Mucosa of rectum (tissue), 2 donors: ENCODE data around the gene ST3GAL3.

ENCODE experiments used
- H3K27ac ChIP-seq, 2 donors: one replicate each; pipeline ENCODE4 v1.7.0; 2013; ENCODE audit warnings: inconsistent platforms in 2 of 2, low read depth in 2 of 2, low read length in 2 of 2
- H3K27me3 ChIP-seq, 2 donors: one replicate each; pipeline ENCODE4 v1.7.0; 2013; ENCODE audit warnings: low read length in 2 of 2; ENCODE audit not compliant: control insufficient read depth in 2 of 2, insufficient read depth in 2 of 2
- H3K36me3 ChIP-seq, 2 donors: one replicate each; pipeline ENCODE4 v1.7.0; 2013; ENCODE audit warnings: low read length in 2 of 2; ENCODE audit not compliant: control insufficient read depth in 2 of 2, insufficient read depth in 2 of 2
- H3K4me1 ChIP-seq, 2 donors: one replicate each; pipeline ENCODE4 v1.7.0; 2013; ENCODE audit warnings: low read length in 2 of 2, mild to moderate bottlenecking in 1 of 2; ENCODE audit not compliant: control insufficient read depth in 2 of 2, insufficient read depth in 2 of 2
- H3K4me3 ChIP-seq, 2 donors: one replicate each; pipeline ENCODE4 v1.7.0; 2013; ENCODE audit warnings: low read length in 2 of 2
- H3K9ac ChIP-seq, 2 donors: one replicate each; pipeline ENCODE4 v1.7.0; 2013; ENCODE audit warnings: low read length in 2 of 2, low read depth in 1 of 2, mild to moderate bottlenecking in 1 of 2
- H3K9me3 ChIP-seq, 2 donors: one replicate each; pipeline ENCODE4 v1.7.0; 2013; ENCODE audit warnings: low read length in 2 of 2; ENCODE audit not compliant: control insufficient read depth in 2 of 2
- donor health status: healthy.
- donor health status: Normal muscosa, but diverticular disease.

Gene ST3GAL3

DNA sequence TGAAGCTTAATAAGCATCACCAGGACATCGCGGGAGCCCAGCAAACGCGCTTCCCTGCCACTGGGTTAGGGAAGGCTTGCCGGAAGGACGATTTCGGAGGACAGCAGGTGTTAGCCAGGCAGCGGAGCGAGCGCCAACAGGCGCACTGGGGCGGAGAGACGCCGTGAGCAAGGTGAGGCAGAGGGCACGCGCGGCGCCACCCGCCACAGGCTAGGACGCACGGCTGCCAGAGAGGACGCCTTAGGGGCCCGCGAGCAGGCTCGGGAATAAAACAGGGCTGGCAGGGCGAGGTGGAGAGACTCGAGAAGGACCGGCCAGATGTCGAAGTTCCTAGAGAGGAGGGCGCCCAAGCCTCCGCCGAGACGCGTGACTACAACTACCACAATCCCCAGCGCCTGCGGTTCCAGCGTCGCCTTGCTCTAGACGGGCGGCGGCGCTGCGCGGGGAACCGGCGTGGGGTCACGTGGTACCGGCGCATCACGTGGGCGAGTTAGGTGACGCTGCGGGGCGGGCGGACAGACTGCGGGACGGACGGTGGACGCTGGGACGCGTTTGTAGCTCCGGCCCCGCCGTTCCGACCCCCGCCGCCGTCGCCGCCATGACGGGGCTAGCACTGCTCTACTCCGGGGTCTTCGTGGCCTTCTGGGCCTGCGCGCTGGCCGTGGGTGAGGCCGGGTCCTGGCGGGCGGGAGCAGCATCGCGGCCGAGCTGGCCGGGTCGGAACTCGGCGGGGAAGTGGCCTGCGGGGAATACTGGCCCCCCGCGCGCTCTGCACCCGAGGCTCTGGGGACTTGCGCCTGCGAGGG is 267.3 kb downstream of the ST3GAL3 start, which contains the start of gene ATP6V0B:
ATP6V0B (plus strand) TSS at position 518 of the 806 bp plus-strand sequence; CDS start at position 599, 81 bp downstream.
- H3K4me1 ChIP-seq = peaks cover 46 to 54% of the 10 kb centered on the region in 2 donors
- H3K36me3 ChIP-seq = peaks cover 24 to 28% of the 10 kb centered on the region in 2 donors
- peak within 1 kb of the TSS; percentile 89 to 92 for H3K4me3 ChIP-seq
- no peaks in the 10 kb centered on the region for H3K9me3 ChIP-seq
- H3K27ac ChIP-seq = peak within 1 kb of the TSS; percentile 96 to 97
- H3K27me3 ChIP-seq = no peaks in the 10 kb centered on the region
- H3K9ac ChIP-seq = peak within 1 kb of the TSS; percentile 87 to 98

DNA sequence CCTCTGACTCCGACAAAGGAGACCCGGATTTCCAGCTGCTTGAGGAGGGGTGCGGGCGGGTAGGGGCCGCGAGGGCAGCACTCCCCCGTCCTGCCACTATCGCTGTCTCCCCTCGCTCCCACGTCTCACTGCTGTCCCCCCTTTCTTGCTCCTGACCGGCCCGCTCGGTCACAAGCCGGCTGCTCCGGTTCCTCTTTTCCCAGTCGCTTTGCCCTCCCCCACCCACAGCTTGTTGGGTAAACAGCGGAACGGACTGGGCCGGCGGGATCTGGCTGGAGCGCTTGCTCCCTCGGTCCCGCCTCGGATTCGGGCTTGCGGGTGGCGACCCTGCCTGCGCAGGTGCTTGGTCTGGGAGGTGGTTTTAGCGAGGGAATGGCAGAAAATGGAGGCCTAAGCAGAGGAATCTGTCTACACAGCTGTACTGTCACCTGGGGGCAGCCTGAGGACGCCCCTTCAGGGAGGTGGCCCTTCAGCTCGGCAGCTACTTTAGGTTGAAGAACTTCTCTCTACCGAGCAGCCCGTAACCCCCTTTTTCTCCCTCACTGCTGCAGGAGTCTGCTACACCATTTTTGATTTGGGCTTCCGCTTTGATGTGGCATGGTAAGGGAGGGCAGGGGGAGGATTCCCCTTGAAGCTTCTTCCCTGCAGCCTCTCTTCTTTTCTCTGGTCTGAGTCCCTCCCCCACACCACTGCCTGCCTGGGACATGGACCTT is 268.1 kb downstream of the ST3GAL3 start:
- H3K9me3 ChIP-seq = no peaks in the 10 kb centered on the region
- no peaks in the 10 kb centered on the region for H3K27me3 ChIP-seq
- peak overlapping the region; percentile 89 to 92 for H3K4me3 ChIP-seq
- H3K9ac ChIP-seq = peak overlapping the region; percentile 87 to 98
- H3K4me1 ChIP-seq = peaks cover 50 to 58% of the 10 kb centered on the region in 2 donors
- peaks cover 24 to 28% of the 10 kb centered on the region in 2 donors for H3K36me3 ChIP-seq
- H3K27ac ChIP-seq = peak overlapping the region; percentile 96 to 97

DNA sequence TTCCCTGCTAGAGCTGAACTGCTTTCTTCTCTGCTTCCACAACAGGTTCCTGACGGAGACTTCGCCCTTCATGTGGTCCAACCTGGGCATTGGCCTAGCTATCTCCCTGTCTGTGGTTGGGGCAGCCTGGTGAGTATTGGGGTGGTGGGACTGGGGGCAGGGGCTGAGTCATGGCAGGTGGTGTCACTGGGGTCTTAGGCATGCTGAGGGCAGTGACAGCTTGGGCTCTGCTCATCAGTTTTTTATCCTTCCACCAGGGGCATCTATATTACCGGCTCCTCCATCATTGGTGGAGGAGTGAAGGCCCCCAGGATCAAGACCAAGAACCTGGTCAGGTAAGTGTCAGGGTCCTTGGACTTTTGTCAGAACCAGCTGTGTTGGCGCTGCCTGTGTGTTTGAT is 268.7 kb downstream of the ST3GAL3 start:
- Histone ChIP-seq H3K36me3 (peaks cover 24 to 28% of the 10 kb centered on the region in 2 donors), H3K27ac (peak overlapping the region in 1 of 2 donors; percentile 97), H3K9me3 (no peaks in the 10 kb centered on the region), H3K4me3 (peak overlapping the region; percentile 89 to 92), H3K9ac (peak overlapping the region; percentile 87 to 98), H3K4me1 (peaks cover 51 to 58% of the 10 kb centered on the region in 2 donors), H3K27me3 (no peaks in the 10 kb centered on the region)

DNA sequence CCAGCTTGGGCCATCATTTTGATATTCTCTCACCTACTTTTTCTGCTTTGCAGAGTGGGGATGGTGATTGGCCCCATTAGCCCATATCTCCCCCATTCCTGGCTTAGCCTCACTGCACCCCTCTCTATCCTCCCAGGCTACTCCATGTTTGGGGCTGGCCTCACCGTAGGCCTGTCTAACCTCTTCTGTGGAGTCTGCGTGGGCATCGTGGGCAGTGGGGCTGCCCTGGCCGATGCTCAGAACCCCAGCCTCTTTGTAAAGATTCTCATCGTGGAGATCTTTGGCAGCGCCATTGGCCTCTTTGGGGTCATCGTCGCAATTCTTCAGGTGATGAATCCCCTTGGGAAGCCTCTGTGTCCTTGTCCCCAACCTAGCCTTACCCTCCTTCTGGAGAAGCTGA is 269.6 kb downstream of the ST3GAL3 start:
- Histone ChIP-seq H3K27ac (no peak overlapping the region), H3K4me1 (peaks cover 56 to 60% of the 10 kb centered on the region in 2 donors), H3K4me3 (no peak overlapping the region), H3K36me3 (peaks cover 25 to 28% of the 10 kb centered on the region in 2 donors), H3K27me3 (no peaks in the 10 kb centered on the region), H3K9me3 (no peaks in the 10 kb centered on the region), H3K9ac (no peak overlapping the region)

DNA sequence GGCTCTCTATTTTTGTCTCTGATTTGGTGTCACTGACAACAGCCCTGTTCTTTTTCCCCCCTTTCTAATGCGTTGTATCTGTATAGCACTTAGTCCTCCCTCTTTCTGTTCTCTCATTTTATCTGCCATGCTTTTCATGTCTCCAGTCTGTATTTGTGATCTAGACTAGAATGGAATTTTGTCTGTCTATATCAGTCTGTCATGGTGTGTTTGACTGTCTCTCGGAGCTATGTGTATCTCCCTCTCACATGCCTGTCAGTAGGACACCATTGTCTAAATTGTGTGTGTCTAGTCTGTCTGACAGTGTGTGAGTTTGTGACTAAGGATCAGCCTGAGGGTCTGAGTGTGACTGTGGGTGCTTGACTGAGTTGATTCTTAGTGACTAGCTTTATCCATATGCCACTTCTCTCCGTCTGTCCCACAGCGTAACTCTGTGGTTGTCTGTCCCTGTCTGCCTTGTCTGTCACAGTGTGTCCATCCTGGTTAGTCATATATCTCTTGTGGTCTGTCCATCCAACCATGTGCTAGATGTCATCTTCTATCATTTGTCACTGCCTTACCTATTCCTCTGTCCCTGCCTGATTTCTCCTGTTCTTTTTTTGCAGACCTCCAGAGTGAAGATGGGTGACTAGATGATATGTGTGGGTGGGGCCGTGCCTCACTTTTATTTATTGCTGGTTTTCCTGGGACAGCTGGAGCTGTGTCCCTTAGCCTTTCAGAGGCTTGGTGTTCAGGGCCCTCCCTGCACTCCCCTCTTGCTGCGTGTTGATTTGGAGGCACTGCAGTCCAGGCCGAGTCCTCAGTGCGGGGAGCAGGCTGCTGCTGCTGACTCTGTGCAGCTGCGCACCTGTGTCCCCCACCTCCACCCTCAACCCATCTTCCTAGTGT is 270.3 kb downstream of the ST3GAL3 start:
- H3K27me3 ChIP-seq = no peaks in the 10 kb centered on the region
- peaks cover 22 to 23% of the 10 kb centered on the region in 2 donors for H3K36me3 ChIP-seq
- H3K9me3 ChIP-seq = no peaks in the 10 kb centered on the region
- H3K27ac ChIP-seq = no peak overlapping the region
- H3K9ac ChIP-seq = no peak overlapping the region
- H3K4me3 ChIP-seq = no peak overlapping the region
- H3K4me1 ChIP-seq = peaks cover 56 to 60% of the 10 kb centered on the region in 2 donors

DNA sequence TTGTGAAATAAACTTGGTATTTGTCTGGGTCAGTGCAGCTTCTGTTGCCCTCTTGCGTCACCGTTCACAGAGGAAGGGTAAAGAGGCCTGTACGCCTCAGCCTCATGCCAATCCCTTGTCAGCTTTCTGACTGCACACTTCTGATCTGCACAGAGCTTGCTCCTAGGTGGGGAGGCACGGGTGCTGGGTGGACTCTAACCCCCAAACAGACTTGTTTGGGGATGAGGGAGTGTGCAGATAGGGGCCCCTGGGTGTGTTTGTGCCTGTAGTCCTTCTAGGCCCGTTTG is 270.9 kb downstream of the ST3GAL3 start:
- H3K4me1 ChIP-seq = peaks cover 56 to 60% of the 10 kb centered on the region in 2 donors
- no peaks in the 10 kb centered on the region for H3K27me3 ChIP-seq
- H3K9ac ChIP-seq = peak overlapping the region in 1 of 2 donors; percentile 71
- H3K36me3 ChIP-seq = peaks cover 20% of the 10 kb centered on the region in 2 donors
- no peak overlapping the region for H3K27ac ChIP-seq
- peak overlapping the region; percentile 65 to 71 for H3K4me3 ChIP-seq
- H3K9me3 ChIP-seq = no peaks in the 10 kb centered on the region

DNA sequence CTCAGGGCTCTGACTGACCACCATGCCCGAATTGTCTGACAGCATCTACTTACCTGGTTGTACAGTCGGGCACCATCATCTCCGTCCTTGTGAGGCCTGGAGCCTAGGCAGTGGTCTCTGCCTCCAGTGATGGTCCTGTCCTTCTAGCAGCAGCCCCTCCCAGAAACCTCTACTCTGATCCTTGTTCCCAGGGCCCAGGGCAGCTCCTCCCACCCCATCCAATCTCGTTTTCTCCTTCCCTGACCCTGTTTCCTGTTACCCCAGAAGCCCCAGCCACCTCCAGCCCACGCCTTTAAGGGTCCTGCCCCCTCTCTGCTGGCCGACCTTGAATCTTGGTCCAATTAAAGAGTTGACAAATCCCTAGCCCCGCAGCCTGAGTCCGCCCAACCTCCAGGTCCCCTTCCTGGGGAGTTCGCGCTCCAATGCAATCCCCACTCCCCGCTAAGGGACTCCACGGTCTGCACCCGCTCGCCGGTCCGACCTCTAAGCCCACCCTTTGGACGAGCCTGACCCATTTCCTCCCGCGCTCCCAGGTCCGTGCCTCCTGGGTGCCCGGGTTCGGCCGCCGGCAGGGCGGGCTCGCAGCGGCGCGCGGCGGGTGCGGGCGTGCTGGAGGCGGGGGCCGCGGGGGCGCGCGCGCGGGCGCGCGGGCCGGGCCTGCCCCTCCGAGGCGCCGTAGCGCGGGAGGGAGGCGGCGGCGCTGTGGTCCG is 271.4 kb downstream of the ST3GAL3 start, which contains the start of gene B4GALT2:
B4GALT2 (plus strand) TSS at position 660 of the 710 bp plus-strand sequence. CDS start 1,951 bp downstream, outside the sequence.
- Histone ChIP-seq H3K9ac (peak within 1 kb of the TSS; percentile 49 to 71), H3K27ac (peak within 1 kb of the TSS; percentile 57 to 60), H3K36me3 (peaks cover 20% of the 10 kb centered on the region in 2 donors), H3K27me3 (no peaks in the 10 kb centered on the region), H3K9me3 (no peaks in the 10 kb centered on the region), H3K4me3 (peak within 1 kb of the TSS; percentile 65 to 71), H3K4me1 (peaks cover 56 to 57% of the 10 kb centered on the region in 2 donors)

DNA sequence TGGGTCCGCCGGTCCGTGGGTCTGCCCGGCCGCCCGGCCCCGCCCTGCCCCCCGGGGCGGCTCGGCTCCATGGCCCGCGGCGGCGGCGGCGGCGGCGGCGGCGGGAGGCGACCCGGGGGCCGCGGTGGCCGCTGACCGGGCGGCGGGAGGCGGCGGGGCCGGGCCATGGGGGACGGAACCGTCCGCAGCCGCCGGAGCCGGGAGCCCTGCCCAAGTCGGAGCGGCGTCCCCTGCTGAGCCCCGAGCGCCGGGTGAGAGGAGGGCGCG is 271.9 kb downstream of the ST3GAL3 start:
- Histone ChIP-seq H3K4me3 (peak overlapping the region in 1 of 2 donors; percentile 65), H3K36me3 (peaks cover 20% of the 10 kb centered on the region in 2 donors), H3K27me3 (no peaks in the 10 kb centered on the region), H3K9ac (peak overlapping the region in 1 of 2 donors; percentile 21), H3K27ac (peak overlapping the region; percentile 57 to 60), H3K4me1 (peaks cover 51 to 52% of the 10 kb centered on the region in 2 donors), H3K9me3 (no peaks in the 10 kb centered on the region)

DNA sequence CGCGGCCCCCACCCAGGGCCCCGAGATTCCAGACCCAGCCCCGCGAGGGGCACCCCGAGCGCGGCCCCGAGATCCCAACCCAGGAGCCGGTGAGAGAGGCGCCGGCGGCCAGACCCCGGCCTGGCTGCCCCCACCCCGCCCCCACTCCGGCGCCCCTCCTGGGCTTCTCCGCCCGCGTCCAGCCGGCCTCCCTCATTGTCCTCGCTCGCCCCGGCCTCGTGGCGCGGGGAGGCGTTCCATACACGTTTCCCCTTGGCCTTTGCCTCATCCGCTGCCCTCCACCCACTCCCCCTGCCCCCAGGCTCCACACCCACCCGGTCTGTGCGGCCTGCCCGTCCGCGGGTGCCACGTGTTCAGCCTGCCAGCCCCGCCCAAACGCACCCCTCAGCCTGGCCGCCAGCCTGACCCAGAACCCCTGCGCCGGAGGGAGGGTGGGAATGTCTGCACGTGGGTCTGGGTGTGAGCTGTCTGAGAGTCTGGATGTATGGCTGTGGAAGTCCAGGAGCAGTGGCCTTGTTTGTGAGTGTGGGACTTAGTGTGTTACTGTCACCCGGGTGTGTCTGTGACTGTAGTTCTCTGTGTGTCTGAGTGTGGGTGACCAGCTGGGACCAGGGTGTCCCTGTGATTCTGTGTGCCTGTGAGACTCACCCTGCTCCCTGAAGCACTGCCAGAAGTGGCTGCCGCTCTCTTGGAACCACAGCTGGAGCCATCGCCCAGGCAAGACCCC is 272.4 kb downstream of the ST3GAL3 start:
- Histone ChIP-seq H3K4me3 (peak overlapping the region; percentile 49 to 69), H3K36me3 (peaks cover 20 to 22% of the 10 kb centered on the region in 2 donors)

More for the DNA sequence above, 272.4 kb downstream of the ST3GAL3 start:
- H3K9me3 ChIP-seq = no peaks in the 10 kb centered on the region
- peak overlapping the region; percentile 57 to 60 for H3K27ac ChIP-seq
- H3K9ac ChIP-seq = peak overlapping the region; percentile 14 to 21
- H3K4me1 ChIP-seq = peaks cover 50 to 51% of the 10 kb centered on the region in 2 donors
- H3K27me3 ChIP-seq = no peaks in the 10 kb centered on the region
